WTC11 (cell line): ENCODE results near the gene NTN5. TPM values are rescaled to one million over a fixed set of nuclear protein-coding genes. Genes with fewer than 3 reads are reported as not detected.

Source experiments
- ATAC-seq: fragments of 200-7000 bp; cut with Tn5 transposase; 2 replicates; pipeline ENCODE4 v1.10.0; 2021; ENCODE audit warnings: mild to moderate bottlenecking, moderate library complexity
- CTCF ChIA-PET: fragments of 300-600 bp; sonication (Branson Sonifier 250); formaldehyde crosslinking; loops from one replicate; lab custom pipeline; 2021; ENCODE audit warnings: antibody characterized with exemption; lab: Charles Lee
- POLR2A ChIA-PET: fragments of 350-600 bp; sonication (Branson Sonifier 250); formaldehyde crosslinking; loops from one replicate; lab custom pipeline; 2021; ENCODE audit warnings: antibody characterized with exemption; lab: Charles Lee
- DNase-seq: peaks from one replicate; pipeline ENCODE4 v3.0.0; 2021; ENCODE audit warnings: low spot score
- H3K27ac Mint-ChIP-seq: 2 replicates; pipeline ENCODE4 v1.8.0; 2021; ENCODE audit warnings: mixed read lengths
- H3K27me3 Mint-ChIP-seq: 2 replicates; pipeline ENCODE4 v1.8.0; 2021; ENCODE audit warnings: low read depth, mild to moderate bottlenecking, moderate library complexity, mixed read lengths
- H3K36me3 Mint-ChIP-seq: 2 replicates; pipeline ENCODE4 v1.8.0; 2021; ENCODE audit warnings: mixed read lengths
- H3K4me1 Mint-ChIP-seq: 2 replicates; pipeline ENCODE4 v1.8.0; 2022; ENCODE audit warnings: mixed read lengths
- H3K4me3 Mint-ChIP-seq: 2 replicates; pipeline ENCODE4 v1.8.0; 2021; ENCODE audit warnings: mild to moderate bottlenecking, moderate library complexity, mixed read lengths
- H3K9me3 Mint-ChIP-seq: 2 replicates; pipeline ENCODE4 v1.8.0; 2021; ENCODE audit warnings: mixed read lengths
- CBFB ChIP-seq: sonication (generic); formaldehyde crosslinking; IDR thresholded peaks from 2 replicates; pipeline ENCODE4 v1.8.1; 2022; ENCODE audit warnings: mild to moderate bottlenecking, low read depth, missing genetic modification reagents
- CREM ChIP-seq: sonication (generic); formaldehyde crosslinking; IDR thresholded peaks from 2 replicates; pipeline ENCODE4 v1.8.1; 2022; ENCODE audit warnings: mild to moderate bottlenecking, missing genetic modification reagents, moderate library complexity
- ESRRA ChIP-seq: sonication (generic); formaldehyde crosslinking; IDR thresholded peaks from 2 replicates; pipeline ENCODE4 v1.8.1; 2022; ENCODE audit warnings: mild to moderate bottlenecking, missing genetic modification reagents, borderline replicate concordance
- GABPB1 ChIP-seq: sonication (generic); formaldehyde crosslinking; IDR thresholded peaks from 2 replicates; pipeline ENCODE4 v1.8.1; 2023; ENCODE audit warnings: mild to moderate bottlenecking, missing genetic modification reagents
- GRHL2 ChIP-seq: fragments of 250-450 bp; sonication (Bioruptor Pico); IDR thresholded peaks from 2 replicates; pipeline ENCODE4 v1.8.0; 2022; ENCODE audit warnings: mild to moderate bottlenecking, moderate library complexity; ENCODE audit not compliant: insufficient replicate concordance, severe bottlenecking
- IRF2 ChIP-seq: sonication (generic); formaldehyde crosslinking; IDR thresholded peaks from 2 replicates; pipeline ENCODE4 v1.8.0; 2022; ENCODE audit warnings: low read depth, missing genetic modification reagents, borderline replicate concordance
- MXD4 ChIP-seq: fragments of 250-450 bp; sonication (Bioruptor Pico); IDR thresholded peaks from 2 replicates; pipeline ENCODE4 v1.8.0; 2021; ENCODE audit warnings: mild to moderate bottlenecking, moderate library complexity, borderline replicate concordance
- MYBL2 ChIP-seq: sonication (generic); formaldehyde crosslinking; IDR thresholded peaks from 2 replicates; pipeline ENCODE4 v1.8.1; 2023; ENCODE audit warnings: mild to moderate bottlenecking, moderate library complexity, missing genetic modification reagents
- PRRX2 ChIP-seq: fragments of 250-450 bp; sonication (Bioruptor Pico); IDR thresholded peaks from 2 replicates; pipeline ENCODE4 v1.8.0; 2021; ENCODE audit warnings: mild to moderate bottlenecking
- RORB ChIP-seq: fragments of 250-450 bp; sonication (Bioruptor Pico); IDR thresholded peaks from 2 replicates; pipeline ENCODE4 v1.9.0; 2021; ENCODE audit warnings: mild to moderate bottlenecking
- SMAD4 ChIP-seq: sonication (generic); formaldehyde crosslinking; IDR thresholded peaks from 2 replicates; pipeline ENCODE4 v1.8.0; 2022; ENCODE audit warnings: mild to moderate bottlenecking, missing genetic modification reagents
- TCF7 ChIP-seq: sonication (generic); formaldehyde crosslinking; IDR thresholded peaks from 2 replicates; pipeline ENCODE4 v1.8.0; 2022; ENCODE audit warnings: mild to moderate bottlenecking, low read depth, missing genetic modification reagents, moderate library complexity
- TEAD1 ChIP-seq: sonication (generic); formaldehyde crosslinking; IDR thresholded peaks from 2 replicates; pipeline ENCODE4 v1.8.0; 2022; ENCODE audit warnings: mild to moderate bottlenecking, missing genetic modification reagents
- TP53 ChIP-seq: sonication (generic); formaldehyde crosslinking; IDR thresholded peaks from 2 replicates; pipeline ENCODE4 v1.8.1; 2023; ENCODE audit warnings: mild to moderate bottlenecking, missing genetic modification reagents
- ZBTB21 ChIP-seq: sonication (generic); formaldehyde crosslinking; IDR thresholded peaks from 2 replicates; pipeline ENCODE4 v1.8.1; 2023; ENCODE audit warnings: mild to moderate bottlenecking, missing genetic modification reagents, borderline replicate concordance
- ZNF121 ChIP-seq: sonication (generic); formaldehyde crosslinking; IDR thresholded peaks from 2 replicates; pipeline ENCODE4 v1.8.0; 2023; ENCODE audit warnings: missing genetic modification reagents
- ZNF416 ChIP-seq: fragments of 250-450 bp; sonication (Bioruptor Pico); IDR thresholded peaks from 2 replicates; pipeline ENCODE4 v1.9.0; 2021; ENCODE audit warnings: mild to moderate bottlenecking, inconsistent platforms
- total RNA-seq: library from RNA; stranded (reverse); gene quantifications from 3 replicates; pipeline ENCODE4 v1.2.3, GENCODE V29; 2021
- TF ChIP-seq, protein P1 (sequence below): sonication (generic); formaldehyde crosslinking; IDR thresholded peaks from 2 replicates; pipeline ENCODE4 v1.8.1; 2022; ENCODE audit warnings: low read depth, missing genetic modification reagents, borderline replicate concordance
- TF ChIP-seq, protein P2 (sequence below): sonication (generic); formaldehyde crosslinking; IDR thresholded peaks from 2 replicates; pipeline ENCODE4 v1.8.1; 2023; ENCODE audit warnings: mild to moderate bottlenecking, missing genetic modification reagents, moderate library complexity
- TF ChIP-seq, protein P3 (sequence below): sonication (generic); formaldehyde crosslinking; IDR thresholded peaks from 2 replicates; pipeline ENCODE4 v1.8.0; 2022; ENCODE audit warnings: missing genetic modification reagents
- TF ChIP-seq, protein P4 (sequence below): sonication (generic); formaldehyde crosslinking; IDR thresholded peaks from 2 replicates; pipeline ENCODE4 v1.8.0; 2023; ENCODE audit warnings: mild to moderate bottlenecking, missing genetic modification reagents
- TF ChIP-seq, protein P5 (sequence below): sonication (generic); formaldehyde crosslinking; IDR thresholded peaks from 2 replicates; pipeline ENCODE4 v1.8.0; 2022; ENCODE audit warnings: mild to moderate bottlenecking, missing genetic modification reagents
- TF ChIP-seq, protein P6 (sequence below): sonication (generic); formaldehyde crosslinking; IDR thresholded peaks from 2 replicates; pipeline ENCODE4 v1.8.0; 2022; ENCODE audit warnings: mild to moderate bottlenecking, missing genetic modification reagents
- TF ChIP-seq, protein P7 (sequence below): sonication (generic); formaldehyde crosslinking; conservative IDR thresholded peaks from 2 replicates; pipeline ENCODE4 v1.8.1; 2022; ENCODE audit warnings: mild to moderate bottlenecking, missing genetic modification reagents

The NTN5 gene
- total RNA-seq, 1 experiment from 2014 or later = 0.28 TPM

DNA sequence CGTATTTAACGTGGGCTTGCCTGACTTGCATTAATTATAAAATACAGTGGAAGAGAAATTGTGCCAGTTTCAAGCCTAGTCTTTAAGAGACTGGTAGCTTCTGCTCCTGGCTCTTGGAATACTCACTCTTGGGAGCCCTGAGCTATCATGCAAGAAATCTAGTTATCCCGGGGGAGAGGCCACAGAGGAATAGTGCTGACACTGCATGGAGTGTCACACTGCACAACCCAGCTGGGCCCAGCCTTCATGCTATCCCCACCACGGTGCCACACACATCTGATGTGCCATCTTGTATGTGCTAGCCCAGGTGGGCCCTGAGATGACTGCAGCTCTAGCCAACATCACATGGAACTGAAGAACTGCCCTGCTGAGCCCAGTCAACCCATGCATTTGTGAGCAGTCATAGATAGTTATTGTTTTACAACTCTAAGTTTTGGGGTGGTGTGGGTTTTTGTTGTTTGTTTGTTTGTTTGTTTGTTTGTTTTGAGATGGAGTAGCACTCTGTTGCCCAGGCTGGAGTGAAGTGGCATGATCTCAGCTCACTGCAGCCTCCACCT is 38.4 kb upstream of the NTN5 start:
- ATAC-seq (no peak), DNase-seq (no peak)
- peaks cover 26% of the 10 kb centered on the region for H3K4me1 Mint-ChIP-seq
- H3K27me3 Mint-ChIP-seq = peaks cover 3% of the 10 kb centered on the region; the same call in 1 of the 2 replicates
- H3K27ac Mint-ChIP-seq = peak overlapping the region; percentile 49; the same call in 1 of the 2 replicates
- ChIA-PET CTCF (interaction anchor here (0.7 to 1.1 kb wide), 4 partner anchors 15 to 300 kb away, joined by 3 to 5 read pairs (median 4); partner anchors contain the start of gene FUT2), POLR2A (interaction anchor here (0.5 to 0.6 kb wide), 2 partner anchors 20 to 403 kb away, joined by 3 read pairs; no protein-coding TSS in a partner anchor)
- peaks cover 14% of the 10 kb centered on the region for H3K36me3 Mint-ChIP-seq
- H3K4me3 Mint-ChIP-seq = no peak overlapping the region; the same call in 1 of the 2 replicates
- no peak for TF ChIP-seq IRF2 (CRISPR knock-in tag)
- TF ChIP-seq ZBTB21 (CRISPR knock-in tag) = no peak
- no peak for TF ChIP-seq MXD4 (CRISPR knock-in tag)
- TF ChIP-seq GRHL2 (CRISPR knock-in tag) = no peak
- TF ChIP-seq CREM (CRISPR knock-in tag) = no peak
- no peak for TF ChIP-seq TEAD1
- TF ChIP-seq ZNF416 = no peak
- no peak for TF ChIP-seq SMAD4 (CRISPR knock-in tag)
- TF ChIP-seq TCF7 (CRISPR knock-in tag) = no peak
- TF ChIP-seq, all 79 proteins: peak for 0
- H3K9me3 Mint-ChIP-seq = peaks cover 7% of the 10 kb centered on the region

DNA sequence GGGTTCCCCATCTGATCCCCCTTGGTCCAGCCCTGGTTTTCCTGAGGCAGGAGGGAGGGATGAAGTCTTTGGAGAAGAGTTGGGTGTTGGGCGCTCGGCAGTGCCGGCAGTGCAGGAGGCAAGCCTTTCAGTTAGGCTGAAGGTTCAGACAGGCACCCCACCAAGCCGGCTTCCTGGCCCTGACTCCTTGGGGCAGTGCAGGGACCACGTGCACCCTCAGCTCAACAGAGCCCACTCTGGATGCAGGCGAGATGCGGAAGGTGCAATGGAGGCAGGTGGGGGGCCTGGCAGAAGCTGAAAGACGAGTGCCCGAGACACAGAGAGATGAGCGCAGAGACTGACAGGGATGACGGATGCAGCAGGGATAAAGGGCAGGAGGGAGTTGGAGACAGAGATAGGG is 35.7 kb upstream of the NTN5 start:
- TF ChIP-seq GABPB1 (CRISPR knock-in tag) (no peak), ESRRA (CRISPR knock-in tag) (no peak), PRRX2 (CRISPR knock-in tag) (no peak), ZNF121 (CRISPR knock-in tag) (peak; percentile 61; the same call in 1 of the 2 replicates), TEAD1 (no peak), MYBL2 (no peak), CBFB (CRISPR knock-in tag) (no peak), RORB (CRISPR knock-in tag) (no peak), TP53 (CRISPR knock-in tag) (no peak), TCF7 (CRISPR knock-in tag) (no peak)
- TF ChIP-seq, protein P1, sequence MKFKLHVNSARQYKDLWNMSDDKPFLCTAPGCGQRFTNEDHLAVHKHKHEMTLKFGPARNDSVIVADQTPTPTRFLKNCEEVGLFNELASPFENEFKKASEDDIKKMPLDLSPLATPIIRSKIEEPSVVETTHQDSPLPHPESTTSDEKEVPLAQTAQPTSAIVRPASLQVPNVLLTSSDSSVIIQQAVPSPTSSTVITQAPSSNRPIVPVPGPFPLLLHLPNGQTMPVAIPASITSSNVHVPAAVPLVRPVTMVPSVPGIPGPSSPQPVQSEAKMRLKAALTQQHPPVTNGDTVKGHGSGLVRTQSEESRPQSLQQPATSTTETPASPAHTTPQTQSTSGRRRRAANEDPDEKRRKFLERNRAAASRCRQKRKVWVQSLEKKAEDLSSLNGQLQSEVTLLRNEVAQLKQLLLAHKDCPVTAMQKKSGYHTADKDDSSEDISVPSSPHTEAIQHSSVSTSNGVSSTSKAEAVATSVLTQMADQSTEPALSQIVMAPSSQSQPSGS = no peak
- TF ChIP-seq, protein P2, sequence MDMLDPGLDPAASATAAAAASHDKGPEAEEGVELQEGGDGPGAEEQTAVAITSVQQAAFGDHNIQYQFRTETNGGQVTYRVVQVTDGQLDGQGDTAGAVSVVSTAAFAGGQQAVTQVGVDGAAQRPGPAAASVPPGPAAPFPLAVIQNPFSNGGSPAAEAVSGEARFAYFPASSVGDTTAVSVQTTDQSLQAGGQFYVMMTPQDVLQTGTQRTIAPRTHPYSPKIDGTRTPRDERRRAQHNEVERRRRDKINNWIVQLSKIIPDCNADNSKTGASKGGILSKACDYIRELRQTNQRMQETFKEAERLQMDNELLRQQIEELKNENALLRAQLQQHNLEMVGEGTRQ (CRISPR knock-in tag) = peak; percentile 63
- TF ChIP-seq, protein P3, sequence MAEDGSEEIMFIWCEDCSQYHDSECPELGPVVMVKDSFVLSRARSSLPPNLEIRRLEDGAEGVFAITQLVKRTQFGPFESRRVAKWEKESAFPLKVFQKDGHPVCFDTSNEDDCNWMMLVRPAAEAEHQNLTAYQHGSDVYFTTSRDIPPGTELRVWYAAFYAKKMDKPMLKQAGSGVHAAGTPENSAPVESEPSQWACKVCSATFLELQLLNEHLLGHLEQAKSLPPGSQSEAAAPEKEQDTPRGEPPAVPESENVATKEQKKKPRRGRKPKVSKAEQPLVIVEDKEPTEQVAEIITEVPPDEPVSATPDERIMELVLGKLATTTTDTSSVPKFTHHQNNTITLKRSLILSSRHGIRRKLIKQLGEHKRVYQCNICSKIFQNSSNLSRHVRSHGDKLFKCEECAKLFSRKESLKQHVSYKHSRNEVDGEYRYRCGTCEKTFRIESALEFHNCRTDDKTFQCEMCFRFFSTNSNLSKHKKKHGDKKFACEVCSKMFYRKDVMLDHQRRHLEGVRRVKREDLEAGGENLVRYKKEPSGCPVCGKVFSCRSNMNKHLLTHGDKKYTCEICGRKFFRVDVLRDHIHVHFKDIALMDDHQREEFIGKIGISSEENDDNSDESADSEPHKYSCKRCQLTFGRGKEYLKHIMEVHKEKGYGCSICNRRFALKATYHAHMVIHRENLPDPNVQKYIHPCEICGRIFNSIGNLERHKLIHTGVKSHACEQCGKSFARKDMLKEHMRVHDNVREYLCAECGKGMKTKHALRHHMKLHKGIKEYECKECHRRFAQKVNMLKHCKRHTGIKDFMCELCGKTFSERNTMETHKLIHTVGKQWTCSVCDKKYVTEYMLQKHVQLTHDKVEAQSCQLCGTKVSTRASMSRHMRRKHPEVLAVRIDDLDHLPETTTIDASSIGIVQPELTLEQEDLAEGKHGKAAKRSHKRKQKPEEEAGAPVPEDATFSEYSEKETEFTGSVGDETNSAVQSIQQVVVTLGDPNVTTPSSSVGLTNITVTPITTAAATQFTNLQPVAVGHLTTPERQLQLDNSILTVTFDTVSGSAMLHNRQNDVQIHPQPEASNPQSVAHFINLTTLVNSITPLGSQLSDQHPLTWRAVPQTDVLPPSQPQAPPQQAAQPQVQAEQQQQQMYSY = peak; percentile 77
- TF ChIP-seq, protein P4, sequence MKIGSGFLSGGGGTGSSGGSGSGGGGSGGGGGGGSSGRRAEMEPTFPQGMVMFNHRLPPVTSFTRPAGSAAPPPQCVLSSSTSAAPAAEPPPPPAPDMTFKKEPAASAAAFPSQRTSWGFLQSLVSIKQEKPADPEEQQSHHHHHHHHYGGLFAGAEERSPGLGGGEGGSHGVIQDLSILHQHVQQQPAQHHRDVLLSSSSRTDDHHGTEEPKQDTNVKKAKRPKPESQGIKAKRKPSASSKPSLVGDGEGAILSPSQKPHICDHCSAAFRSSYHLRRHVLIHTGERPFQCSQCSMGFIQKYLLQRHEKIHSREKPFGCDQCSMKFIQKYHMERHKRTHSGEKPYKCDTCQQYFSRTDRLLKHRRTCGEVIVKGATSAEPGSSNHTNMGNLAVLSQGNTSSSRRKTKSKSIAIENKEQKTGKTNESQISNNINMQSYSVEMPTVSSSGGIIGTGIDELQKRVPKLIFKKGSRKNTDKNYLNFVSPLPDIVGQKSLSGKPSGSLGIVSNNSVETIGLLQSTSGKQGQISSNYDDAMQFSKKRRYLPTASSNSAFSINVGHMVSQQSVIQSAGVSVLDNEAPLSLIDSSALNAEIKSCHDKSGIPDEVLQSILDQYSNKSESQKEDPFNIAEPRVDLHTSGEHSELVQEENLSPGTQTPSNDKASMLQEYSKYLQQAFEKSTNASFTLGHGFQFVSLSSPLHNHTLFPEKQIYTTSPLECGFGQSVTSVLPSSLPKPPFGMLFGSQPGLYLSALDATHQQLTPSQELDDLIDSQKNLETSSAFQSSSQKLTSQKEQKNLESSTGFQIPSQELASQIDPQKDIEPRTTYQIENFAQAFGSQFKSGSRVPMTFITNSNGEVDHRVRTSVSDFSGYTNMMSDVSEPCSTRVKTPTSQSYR (CRISPR knock-in tag) = no peak
- TF ChIP-seq, protein P5, sequence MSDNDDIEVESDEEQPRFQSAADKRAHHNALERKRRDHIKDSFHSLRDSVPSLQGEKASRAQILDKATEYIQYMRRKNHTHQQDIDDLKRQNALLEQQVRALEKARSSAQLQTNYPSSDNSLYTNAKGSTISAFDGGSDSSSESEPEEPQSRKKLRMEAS (CRISPR knock-in tag) = peak; percentile 56
- TF ChIP-seq, protein P6, sequence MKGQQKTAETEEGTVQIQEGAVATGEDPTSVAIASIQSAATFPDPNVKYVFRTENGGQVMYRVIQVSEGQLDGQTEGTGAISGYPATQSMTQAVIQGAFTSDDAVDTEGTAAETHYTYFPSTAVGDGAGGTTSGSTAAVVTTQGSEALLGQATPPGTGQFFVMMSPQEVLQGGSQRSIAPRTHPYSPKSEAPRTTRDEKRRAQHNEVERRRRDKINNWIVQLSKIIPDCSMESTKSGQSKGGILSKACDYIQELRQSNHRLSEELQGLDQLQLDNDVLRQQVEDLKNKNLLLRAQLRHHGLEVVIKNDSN = peak; percentile 32; the same call in 1 of the 2 replicates
- TF ChIP-seq, protein P7, sequence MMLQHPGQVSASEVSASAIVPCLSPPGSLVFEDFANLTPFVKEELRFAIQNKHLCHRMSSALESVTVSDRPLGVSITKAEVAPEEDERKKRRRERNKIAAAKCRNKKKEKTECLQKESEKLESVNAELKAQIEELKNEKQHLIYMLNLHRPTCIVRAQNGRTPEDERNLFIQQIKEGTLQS = no peak
- Mint-ChIP-seq H3K27ac (no peak overlapping the region), H3K36me3 (peaks cover 25% of the 10 kb centered on the region), H3K4me1 (peaks cover 16% of the 10 kb centered on the region), H3K9me3 (peaks cover 7% of the 10 kb centered on the region), H3K4me3 (no peak overlapping the region), H3K27me3 (peaks cover 3% of the 10 kb centered on the region; the same call in 1 of the 2 replicates)
- DNase-seq (no peak), ATAC-seq (peak; percentile 50)
- ChIA-PET CTCF (interaction anchor here (1.0 kb wide), 1 partner anchor 33 kb away, joined by 3 read pairs; no protein-coding TSS in a partner anchor), POLR2A (no interaction called here)
